ENCODE results near the gene RPTOR.

- TF ChIP-seq POLR2AphosphoS5 (IDR thresholded peaks at IDR 0.05; ENCODE audit: borderline replicate concordance, low read depth, low read length) (no peak), EZH2 (IDR thresholded peaks at IDR 0.05) (no peak), FOXP2 (optimal IDR thresholded peaks at IDR 0.05; ENCODE audit: control extremely low read depth, extremely low read length, insufficient read depth) (no peak)
These were observed 28.3 kb upstream of the RPTOR start for GRCh38 chr17:80516171-80516932.
